DND-41 (cell line): Measurements from ENCODE around the gene SND1.

Experiments used
- ATAC-seq: fragments of 200-7000 bp; cut with Tn5 transposase; 3 replicates; pipeline ENCODE4 v1.9.1; 2021; ENCODE audit warnings: low read depth; ENCODE audit not compliant: insufficient read depth
- DNase-seq: peaks from one replicate; pipeline ENCODE4 v3.0.0-alpha.2; 2020
- H2AFZ ChIP-seq: 2 replicates; pipeline ENCODE4 v1.6.0; 2012; ENCODE audit warnings: low read depth, low read length
- H3K27ac ChIP-seq: 2 replicates; pipeline ENCODE4 v1.5.1; 2012; ENCODE audit warnings: low read length, inconsistent platforms
- H3K27me3 ChIP-seq: fragments of 200-600 bp; sonication (generic); 2 replicates; pipeline ENCODE4 v1.6.0; 2012; ENCODE audit warnings: low read length, mild to moderate bottlenecking, inconsistent platforms; ENCODE audit not compliant: insufficient read depth, poor library complexity
- H3K36me3 ChIP-seq: 2 replicates; pipeline ENCODE4 v1.5.1; 2012; ENCODE audit warnings: low read length, inconsistent platforms; ENCODE audit not compliant: insufficient read depth
- H3K4me1 ChIP-seq: 2 replicates; pipeline ENCODE4 v1.5.1; 2012; ENCODE audit warnings: mild to moderate bottlenecking, low read length; ENCODE audit not compliant: insufficient read depth
- H3K4me2 ChIP-seq: 2 replicates; pipeline ENCODE4 v1.6.0; 2012; ENCODE audit warnings: mild to moderate bottlenecking, moderate library complexity, low read length, inconsistent platforms; ENCODE audit not compliant: insufficient read depth
- H3K4me3 ChIP-seq, 2 experiments: fragments of 200-600 bp in 1 of 2; shearing (Covaris generic) in 1 of 2; 2 replicates each; pipeline ENCODE4 v1.5.1; 2012 to 2016; ENCODE audit warnings: inconsistent platforms in 2 of 2, low read length in 2 of 2, mild to moderate bottlenecking in 2 of 2, low read depth in 1 of 2, moderate library complexity in 1 of 2
- H3K79me2 ChIP-seq: 2 replicates; pipeline ENCODE4 v1.6.0; 2012; ENCODE audit warnings: low read length, inconsistent platforms; ENCODE audit not compliant: insufficient read depth
- H3K9ac ChIP-seq: 2 replicates; pipeline ENCODE4 v1.6.0; 2012; ENCODE audit warnings: low read depth, mild to moderate bottlenecking, inconsistent platforms, low read length, moderate library complexity
- H3K9me3 ChIP-seq: 2 replicates; pipeline ENCODE4 v1.5.1; 2012; ENCODE audit warnings: low read length, moderate library complexity, mild to moderate bottlenecking, inconsistent platforms; ENCODE audit not compliant: insufficient read depth, severe bottlenecking
- H4K20me1 ChIP-seq: 2 replicates; pipeline ENCODE4 v1.6.0; 2012; ENCODE audit warnings: low read length; ENCODE audit not compliant: insufficient read depth
- EZH2 ChIP-seq: IDR thresholded peaks from 3 replicates; pipeline ENCODE4 v1.6.1; 2012; ENCODE audit warnings: borderline replicate concordance, low read depth, mild to moderate bottlenecking, moderate library complexity, low read length, inconsistent platforms; ENCODE audit not compliant: severe bottlenecking
- TF ChIP-seq, protein P1 (sequence below): IDR thresholded peaks from 2 replicates; pipeline ENCODE4 v1.5.1; 2012; ENCODE audit warnings: borderline replicate concordance, low read length, moderate library complexity, mild to moderate bottlenecking; ENCODE audit not compliant: poor library complexity, severe bottlenecking; ENCODE audit errors: extremely low read depth

The SND1 gene

GRCh38 chr7:128057909-128058308 lies 405.9 kb downstream of the SND1 start:
- no peak for DNase-seq

GRCh38 chr7:128059143-128059988 lies 407.4 kb downstream of the SND1 start:
- H3K9ac ChIP-seq = no peak overlapping the region
- H3K79me2 ChIP-seq = no peaks in the 10 kb centered on the region
- no peak overlapping the region for H3K4me3 ChIP-seq
- no peaks in the 10 kb centered on the region for H3K9me3 ChIP-seq
- DNase-seq (peak; percentile 32), ATAC-seq (peak; percentile 96)
- no peak overlapping the region for H2AFZ ChIP-seq
- peaks cover 18% of the 10 kb centered on the region for H3K4me1 ChIP-seq
- H3K4me2 ChIP-seq = no peak overlapping the region
- TF ChIP-seq, protein P1, sequence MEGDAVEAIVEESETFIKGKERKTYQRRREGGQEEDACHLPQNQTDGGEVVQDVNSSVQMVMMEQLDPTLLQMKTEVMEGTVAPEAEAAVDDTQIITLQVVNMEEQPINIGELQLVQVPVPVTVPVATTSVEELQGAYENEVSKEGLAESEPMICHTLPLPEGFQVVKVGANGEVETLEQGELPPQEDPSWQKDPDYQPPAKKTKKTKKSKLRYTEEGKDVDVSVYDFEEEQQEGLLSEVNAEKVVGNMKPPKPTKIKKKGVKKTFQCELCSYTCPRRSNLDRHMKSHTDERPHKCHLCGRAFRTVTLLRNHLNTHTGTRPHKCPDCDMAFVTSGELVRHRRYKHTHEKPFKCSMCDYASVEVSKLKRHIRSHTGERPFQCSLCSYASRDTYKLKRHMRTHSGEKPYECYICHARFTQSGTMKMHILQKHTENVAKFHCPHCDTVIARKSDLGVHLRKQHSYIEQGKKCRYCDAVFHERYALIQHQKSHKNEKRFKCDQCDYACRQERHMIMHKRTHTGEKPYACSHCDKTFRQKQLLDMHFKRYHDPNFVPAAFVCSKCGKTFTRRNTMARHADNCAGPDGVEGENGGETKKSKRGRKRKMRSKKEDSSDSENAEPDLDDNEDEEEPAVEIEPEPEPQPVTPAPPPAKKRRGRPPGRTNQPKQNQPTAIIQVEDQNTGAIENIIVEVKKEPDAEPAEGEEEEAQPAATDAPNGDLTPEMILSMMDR = no peak
- no peak for TF ChIP-seq EZH2
- no peak overlapping the region for H3K27ac ChIP-seq
- H3K27me3 ChIP-seq = no peaks in the 10 kb centered on the region
- peaks cover 23% of the 10 kb centered on the region for H4K20me1 ChIP-seq
- 0 out of 2 replicates have a peak, but pooled peaks cover 7% of the 10 kb centered on the region for H3K36me3 ChIP-seq

More at GRCh38 chr7:128057909-128058308, 405.9 kb downstream of the SND1 start:
- H3K9me3 ChIP-seq = no peaks in the 10 kb centered on the region
- H3K27me3 ChIP-seq = no peaks in the 10 kb centered on the region
- no peak for ATAC-seq
- no peak overlapping the region for H3K4me3 ChIP-seq
- H2AFZ ChIP-seq = no peak overlapping the region
- H3K4me2 ChIP-seq = no peak overlapping the region
- H3K4me1 ChIP-seq = peaks cover 18% of the 10 kb centered on the region
- TF ChIP-seq EZH2 = no peak
- TF ChIP-seq, protein P1 = no peak
- H3K27ac ChIP-seq = no peak overlapping the region
- H3K79me2 ChIP-seq = no peaks in the 10 kb centered on the region
- peaks cover 23% of the 10 kb centered on the region for H4K20me1 ChIP-seq
- no peak overlapping the region for H3K9ac ChIP-seq
- 0 out of 2 replicates have a peak, but pooled peaks cover 11% of the 10 kb centered on the region for H3K36me3 ChIP-seq

GRCh38 chr7:128060018-128060417 lies 408.0 kb downstream of the SND1 start:
- H3K4me3 ChIP-seq = no peak overlapping the region
- H3K36me3 ChIP-seq = 0 out of 2 replicates have a peak, but pooled peaks cover 7% of the 10 kb centered on the region
- no peak for ATAC-seq
- TF ChIP-seq, protein P1 = no peak
- no peak for TF ChIP-seq EZH2
- H4K20me1 ChIP-seq = peaks cover 23% of the 10 kb centered on the region
- no peaks in the 10 kb centered on the region for H3K9me3 ChIP-seq
- H3K27ac ChIP-seq = no peak overlapping the region
- no peaks in the 10 kb centered on the region for H3K27me3 ChIP-seq
- no peak overlapping the region for H3K9ac ChIP-seq
- no peak for DNase-seq
- no peak overlapping the region for H2AFZ ChIP-seq
- no peak overlapping the region for H3K4me2 ChIP-seq
- peaks cover 18% of the 10 kb centered on the region for H3K4me1 ChIP-seq
- no peaks in the 10 kb centered on the region for H3K79me2 ChIP-seq
